Measurements from ENCODE around the gene MEG3.

MEG3 gene

GRCh38 chr14:100778951-100779690, 46.8 kb upstream of the MEG3 start:
- no peak for DNase-seq
- Mint-ChIP-seq H3K36me3 (ENCODE audit: low read depth) (no peaks in the 10 kb centered on the region), H3K9me3 (no peaks in the 10 kb centered on the region), H3K27me3 (ENCODE audit: low read depth, poor library complexity) (peaks cover 7% of the 10 kb centered on the region), H3K4me3 (no peak overlapping the region), H3K4me1 (peaks cover 66% of the 10 kb centered on the region), H3K27ac (no peak overlapping the region)
- TF ChIP-seq CTCF (IDR thresholded peaks at IDR 0.05), result no peak

- no peak for TF ChIP-seq CTCF (IDR thresholded peaks at IDR 0.05)
- Mint-ChIP-seq H3K27ac (no peak overlapping the region), H3K4me1 (peaks cover 68% of the 10 kb centered on the region), H3K4me3 (no peak overlapping the region), H3K9me3 (no peaks in the 10 kb centered on the region), H3K36me3 (ENCODE audit: low read depth) (no peaks in the 10 kb centered on the region), H3K27me3 (ENCODE audit: low read depth, poor library complexity) (peaks cover 10% of the 10 kb centered on the region)
- DNase-seq, result no peak
Measured at GRCh38 chr14:100779691-100780080, 46.2 kb upstream of the MEG3 start.

GRCh38 chr14:100780246-100780645, 45.7 kb upstream of the MEG3 start:
- Mint-ChIP-seq H3K4me3 (no peak overlapping the region), H3K27me3 (ENCODE audit: low read depth, poor library complexity) (peaks cover 10% of the 10 kb centered on the region), H3K4me1 (peaks cover 68% of the 10 kb centered on the region), H3K27ac (no peak overlapping the region), H3K36me3 (ENCODE audit: low read depth) (no peaks in the 10 kb centered on the region), H3K9me3 (no peaks in the 10 kb centered on the region)
- DNase-seq, result no peak
- TF ChIP-seq CTCF (IDR thresholded peaks at IDR 0.05), result no peak

- Mint-ChIP-seq H3K4me1 (peaks cover 70% of the 10 kb centered on the region), H3K27ac (no peak overlapping the region), H3K27me3 (ENCODE audit: low read depth, poor library complexity) (peaks cover 10% of the 10 kb centered on the region), H3K9me3 (no peaks in the 10 kb centered on the region), H3K4me3 (no peak overlapping the region), H3K36me3 (ENCODE audit: low read depth) (no peaks in the 10 kb centered on the region)
- TF ChIP-seq CTCF (IDR thresholded peaks at IDR 0.05), result no peak
- DNase-seq, result no peak
Measured at GRCh38 chr14:100780646-100781355, 45.1 kb upstream of the MEG3 start.

GRCh38 chr14:100781952-100782351, 44.0 kb upstream of the MEG3 start:
- Mint-ChIP-seq H3K4me1 (peaks cover 76% of the 10 kb centered on the region), H3K36me3 (ENCODE audit: low read depth) (no peaks in the 10 kb centered on the region), H3K27me3 (ENCODE audit: low read depth, poor library complexity) (peaks cover 10% of the 10 kb centered on the region), H3K9me3 (no peaks in the 10 kb centered on the region), H3K4me3 (no peak overlapping the region), H3K27ac (no peak overlapping the region)
- no peak for TF ChIP-seq CTCF (IDR thresholded peaks at IDR 0.05)
- DNase-seq, result no peak
